Pulmonary artery endothelial cell (primary cell): ENCODE measurements around the gene FAM9B. TPM values are rescaled to one million over a fixed set of nuclear protein-coding genes. Genes with fewer than 3 reads are reported as not detected.

ENCODE experiments used
- DNase-seq: peaks from one replicate; pipeline ENCODE4 v3.0.0-alpha.2; 2011; ENCODE audit warnings: low read depth, low spot score
- total RNA-seq: library from RNA; depleted of rRNA; stranded (reverse); fragments of >200 nt; gene quantifications from 2 replicates; pipeline ENCODE4 v1.2.3, GENCODE V29; 2014

The FAM9B gene
- total RNA-seq, 1 donor from 2014 or later = not detected

DNA sequence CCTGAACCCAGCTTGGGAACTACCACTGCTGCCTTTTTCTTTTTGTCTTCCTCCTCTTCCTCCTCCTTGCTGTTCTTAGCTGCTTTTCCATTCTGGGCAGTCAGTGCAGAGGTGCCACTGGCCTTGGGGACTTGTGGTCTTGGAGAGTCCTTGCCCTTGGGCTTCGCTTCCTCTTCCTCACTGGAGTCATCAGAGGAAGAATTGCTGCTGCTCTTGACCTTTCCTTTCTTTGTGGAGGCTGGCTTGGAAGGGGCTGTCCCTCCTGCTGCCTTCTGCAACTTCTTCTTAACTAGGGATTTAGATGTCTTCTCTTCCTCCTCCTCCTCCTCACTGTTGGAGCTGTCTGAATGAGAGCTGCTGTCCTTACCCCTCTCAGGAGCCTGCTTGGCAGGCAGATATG is 53.2 kb downstream of the FAM9B start:
- DNase-seq = no peak

Other genes with a start within 250 kb of the FAM9B start
- gene FAM9A, start 232.7 kb downstream of the FAM9B start, total RNA-seq = not detected in 2 replicates